Sigmoid colon (tissue), 7 donors: ENCODE results near the gene ENC1. TPM values are rescaled to one million over a fixed set of nuclear protein-coding genes. Genes with fewer than 3 reads are reported as not detected.
A peak's percentile ranks its signal among the peaks of the same experiment; 100 is the strongest.

Source experiments
- DNase-seq: peaks from one replicate; pipeline ENCODE4 v3.0.0-alpha.2; 2019
- H3K27ac ChIP-seq, 4 donors: fragments of 200-600 bp; sonication (generic); one replicate each; pipeline ENCODE4 v1.5.1; 2016 to 2019; ENCODE audit warnings: mild to moderate bottlenecking in 1 of 4
- H3K27me3 ChIP-seq, 3 donors: fragments of 200-600 bp; sonication (generic); one replicate each; pipeline ENCODE4 v1.5.1; 2019; ENCODE audit warnings: mild to moderate bottlenecking in 1 of 3
- H3K36me3 ChIP-seq, 4 donors: fragments of 200-600 bp; sonication (generic); one replicate each; pipeline ENCODE4 v1.5.1; 2016 to 2019
- H3K4me1 ChIP-seq, 4 donors: fragments of 200-600 bp; sonication (generic); one replicate each; pipeline ENCODE4 v1.5.1; 2017 to 2019
- H3K4me3 ChIP-seq, 4 donors: fragments of 200-600 bp; sonication (generic); one replicate each; pipeline ENCODE4 v1.5.1; 2017 to 2019; ENCODE audit warnings: mild to moderate bottlenecking in 2 of 4, moderate library complexity in 1 of 4
- H3K9me3 ChIP-seq, 4 donors: fragments of 200-600 bp in 3 of 4; sonication (generic) in 3 of 4; one replicate each; pipeline versions ENCODE4 v1.5.1 to v1.6.1; 2013 to 2019
- CTCF ChIP-seq, 4 experiments: fragments of 450-650 bp in 3 of 4; fragments of 200-600 bp in 1 of 4; IDR thresholded peaks; one replicate each; pipeline ENCODE4 v1.5.1; 2016 to 2019; ENCODE audit warnings: antibody characterized with exemption in 4 of 4, mild to moderate bottlenecking in 3 of 4, moderate library complexity in 2 of 4
- EP300 ChIP-seq, 4 donors: sonication (generic); formaldehyde crosslinking; IDR thresholded peaks; one replicate each; pipeline ENCODE4 v1.6.1; 2017; ENCODE audit warnings: antibody characterized with exemption in 4 of 4
- POLR2A ChIP-seq, 2 donors: fragments of 450-650 bp; IDR thresholded peaks; one replicate each; pipeline ENCODE4 v1.6.1; 2016; ENCODE audit warnings: antibody characterized with exemption in 2 of 2, mild to moderate bottlenecking in 2 of 2, moderate library complexity in 2 of 2
- POLR2AphosphoS5 ChIP-seq, 4 donors: sonication (generic); formaldehyde crosslinking; IDR thresholded peaks; one replicate each; pipeline ENCODE4 v1.6.1; 2017; ENCODE audit warnings: antibody characterized with exemption in 4 of 4
- WGBS, 2 donors: extraction: QIAGEN DNeasy Blood & Tissue Kit; methylation state at CpG; one replicate each; pipeline ENCODE4 v1.1.7; 2013; 5-methylcytosine and 5-hydroxymethylcytosine counted together
- intact Hi-C: fragments of 100-400 bp; cut with DNase I; formaldehyde crosslinking; loops from one replicate; pipeline ENCODE4 v1.15.1; 2023
- polyA plus RNA-seq, 3 donors: library from polyadenylated mRNA; stranded (reverse); fragments of 200-250 nt; gene quantifications; one replicate each; pipeline ENCODE4 v1.2.3, GENCODE V29; 2013
- total RNA-seq, 4 donors: library from RNA; depleted of rRNA; stranded (reverse); fragments of >200 nt; gene quantifications; one replicate each; pipeline ENCODE4 v1.1.0, GENCODE V29; 2016
- donor health status: healthy with polysubstance abuse.
- donor health status: Bipolar disorder and iron deficiency.
- donor health status: healthy.

ENC1 gene
- total and polyA plus RNA-seq, 7 donors = 3.6 to 19.9 (median 4.9) TPM

DNA sequence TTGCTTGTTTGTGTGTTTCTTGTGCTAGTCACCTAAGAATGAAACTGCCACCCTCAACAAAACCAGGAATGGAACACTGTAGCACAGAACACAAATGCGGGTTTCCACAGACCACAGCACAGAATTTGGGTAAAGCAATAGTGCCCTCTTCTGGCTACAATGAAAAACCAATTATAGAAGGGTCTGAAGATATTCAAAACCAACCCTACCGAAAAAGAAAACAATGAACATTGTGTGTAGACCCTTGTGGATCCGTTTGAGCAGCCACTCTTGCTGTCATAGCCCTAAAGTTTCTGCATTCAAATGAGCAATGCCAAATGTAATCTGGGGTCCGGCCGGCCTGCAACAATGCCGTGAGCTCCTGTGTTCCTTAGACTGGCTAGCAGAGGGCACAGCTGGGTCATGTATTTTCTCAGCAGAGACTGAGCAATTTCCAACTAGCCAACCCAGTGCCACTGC is 8.3 kb upstream of the ENC1 start:
- peaks cover 0 to 11% (median 2%) of the 10 kb centered on the region in 4 donors for H3K4me1 ChIP-seq
- no peak for TF ChIP-seq POLR2A (IDR thresholded peaks at IDR 0.05)
- peak; percentile 29 to 72 (median 69) for TF ChIP-seq CTCF (IDR thresholded peaks at IDR 0.05)
- TF ChIP-seq EP300 (IDR thresholded peaks at IDR 0.05) = no peak
- no peaks in the 10 kb centered on the region for H3K27me3 ChIP-seq
- no peak for DNase-seq
- no peaks in the 10 kb centered on the region for H3K9me3 ChIP-seq
- intact Hi-C loops = loop anchor here (1.0 kb wide), 1 partner anchor 747 kb away; no protein-coding TSS in a partner anchor
- 17 to 20% methylated on average over 6 of the region's 6 CpGs for WGBS, 2 donors
- H3K36me3 ChIP-seq = no peaks in the 10 kb centered on the region
- H3K27ac ChIP-seq = no peak overlapping the region
- no peak overlapping the region for H3K4me3 ChIP-seq

DNA sequence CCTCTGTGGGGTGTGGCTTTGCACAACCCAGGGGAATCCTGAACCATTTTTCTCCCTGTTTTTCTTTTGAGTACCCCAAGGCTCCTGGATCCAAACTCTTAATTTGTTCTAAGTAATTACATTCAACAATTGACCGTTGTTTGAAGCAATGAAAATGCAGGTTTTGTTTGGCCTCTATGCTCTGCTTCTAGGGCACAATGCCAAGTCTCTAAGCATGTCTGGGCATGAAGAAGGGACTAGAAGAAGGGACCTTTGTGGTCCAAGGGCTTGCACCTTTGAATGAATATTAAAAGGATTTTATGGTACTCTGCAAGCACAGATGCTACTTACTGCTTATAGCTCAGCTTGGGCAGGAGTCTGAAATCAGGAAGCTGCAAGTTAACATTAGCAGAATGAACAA is 6.6 kb upstream of the ENC1 start:
- Histone ChIP-seq H3K4me1 (peaks cover 0 to 14% (median 4%) of the 10 kb centered on the region in 4 donors), H3K9me3 (no peaks in the 10 kb centered on the region), H3K27me3 (no peaks in the 10 kb centered on the region), H3K27ac (no peak overlapping the region), H3K36me3 (no peaks in the 10 kb centered on the region), H3K4me3 (no peak overlapping the region)
- TF ChIP-seq EP300 (IDR thresholded peaks at IDR 0.05) (no peak), POLR2AphosphoS5 (IDR thresholded peaks at IDR 0.05) (no peak), POLR2A (IDR thresholded peaks at IDR 0.05) (no peak), CTCF (IDR thresholded peaks at IDR 0.05) (no peak)
- intact Hi-C loops = no loop called here
- DNase-seq = no peak
- WGBS, 2 donors = 16 to 68% methylated on average over 1 of the region's 1 CpG

DNA sequence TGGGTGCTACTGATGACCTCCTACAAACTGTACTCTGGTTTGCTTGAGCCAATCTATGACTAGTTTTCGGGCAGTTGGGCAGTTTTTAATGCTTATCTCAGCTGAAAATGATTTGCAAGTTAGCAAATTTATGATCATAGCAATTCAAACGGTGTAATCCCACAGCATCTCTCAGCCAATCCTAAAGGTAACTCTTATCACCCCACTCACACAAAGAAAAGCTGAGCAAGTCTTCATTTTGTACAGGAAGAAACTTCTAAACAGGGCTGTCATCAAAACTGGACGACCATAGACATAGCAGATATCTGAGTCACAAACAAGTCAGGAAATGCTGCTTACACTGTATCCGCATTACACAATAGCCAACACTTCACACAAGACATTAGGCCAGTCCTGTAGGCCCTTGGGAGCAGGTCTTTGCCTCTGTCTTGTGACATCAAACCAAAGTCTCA is 2.6 kb upstream of the ENC1 start:
- intact Hi-C loops = no loop called here
- no peaks in the 10 kb centered on the region for H3K27me3 ChIP-seq
- no peak overlapping the region for H3K4me3 ChIP-seq
- TF ChIP-seq EP300 (IDR thresholded peaks at IDR 0.05) (no peak), POLR2AphosphoS5 (IDR thresholded peaks at IDR 0.05) (peak in 1 of 4 donors; percentile 40)
- peaks cover 0 to 36% (median 25%) of the 10 kb centered on the region in 4 donors for H3K4me1 ChIP-seq
- DNase-seq = no peak
- H3K27ac ChIP-seq = no peak overlapping the region
- H3K9me3 ChIP-seq = no peaks in the 10 kb centered on the region
- WGBS, 2 donors = 47 to 71% methylated on average over 4 of the region's 4 CpGs
- H3K36me3 ChIP-seq = no peaks in the 10 kb centered on the region

DNA sequence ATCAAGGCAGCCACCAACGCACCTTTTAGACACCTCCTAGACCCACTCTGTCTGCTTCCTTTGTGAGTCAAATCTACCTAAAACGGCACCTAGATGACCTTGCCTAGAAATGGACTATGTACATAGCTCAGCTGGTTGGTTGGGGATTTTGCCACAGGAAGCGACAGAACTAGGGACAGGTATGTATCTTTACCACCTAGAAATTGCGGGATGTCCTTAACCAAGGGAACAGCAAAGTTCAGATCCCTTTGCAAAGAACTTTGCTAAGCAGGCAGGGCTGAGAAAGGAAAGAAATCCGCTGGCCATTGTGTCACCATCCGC is 2.0 kb upstream of the ENC1 start:
- H3K27me3 ChIP-seq = no peaks in the 10 kb centered on the region
- no peaks in the 10 kb centered on the region for H3K36me3 ChIP-seq
- no peaks in the 10 kb centered on the region for H3K9me3 ChIP-seq
- no peak overlapping the region for H3K4me3 ChIP-seq
- intact Hi-C loops = no loop called here
- no peak for DNase-seq
- peaks cover 0 to 36% (median 26%) of the 10 kb centered on the region in 4 donors for H3K4me1 ChIP-seq
- H3K27ac ChIP-seq = no peak overlapping the region
- no peak for TF ChIP-seq POLR2AphosphoS5 (IDR thresholded peaks at IDR 0.05)
- TF ChIP-seq CTCF (IDR thresholded peaks at IDR 0.05) = no peak
- 69 to 75% methylated on average over 6 of the region's 6 CpGs for WGBS, 2 donors

DNA sequence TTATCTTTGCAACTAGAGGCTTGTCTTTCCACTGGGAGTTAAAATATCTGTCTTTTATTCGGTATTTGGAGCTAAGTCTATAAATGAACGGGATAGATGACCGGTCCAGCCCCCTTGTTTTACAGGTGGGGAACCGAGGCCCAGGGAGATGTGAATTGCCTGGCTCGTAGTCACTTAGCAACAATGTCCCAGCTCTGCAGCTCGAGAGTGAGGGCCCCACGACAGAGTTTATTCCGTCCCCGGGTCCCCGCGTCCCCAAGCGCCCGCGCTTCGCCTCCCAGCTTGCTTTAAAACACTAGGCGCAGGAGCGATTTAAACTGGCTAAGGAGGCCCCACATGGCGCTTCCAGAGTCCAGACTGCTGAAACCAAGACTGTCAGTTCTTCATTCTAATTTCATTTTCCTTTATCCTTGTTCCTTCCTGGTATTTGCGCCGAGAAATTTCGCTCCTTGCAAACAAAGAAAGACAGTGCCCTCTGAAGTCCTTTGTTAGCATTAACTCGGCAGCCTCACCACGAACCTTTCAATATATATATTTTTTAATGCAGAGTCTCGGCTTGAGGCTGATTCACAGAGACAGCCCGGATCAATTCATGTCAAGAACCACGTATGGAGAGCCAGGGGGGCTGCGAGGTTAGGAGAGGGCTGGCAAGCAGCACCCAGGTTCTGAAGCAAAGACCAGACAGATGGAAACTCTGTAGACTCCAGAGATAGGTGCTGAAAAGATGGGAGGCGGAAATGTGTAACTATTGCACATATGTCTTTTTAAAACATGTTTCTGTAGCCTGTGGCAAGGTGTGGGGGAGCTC is 1.4 kb upstream of the ENC1 start:
- H3K36me3 ChIP-seq = no peaks in the 10 kb centered on the region
- H3K9me3 ChIP-seq = no peaks in the 10 kb centered on the region
- H3K4me1 ChIP-seq = peaks cover 0 to 36% (median 26%) of the 10 kb centered on the region in 4 donors
- peak overlapping the region; percentile 52 to 71 (median 58) for H3K4me3 ChIP-seq
- no peaks in the 10 kb centered on the region for H3K27me3 ChIP-seq
- intact Hi-C loops = loop anchor here (2.0 kb wide), 1 partner anchor 607 kb away; no protein-coding TSS in a partner anchor
- no peak for TF ChIP-seq POLR2A (IDR thresholded peaks at IDR 0.05)
- peak in 3 of 4 experiments; percentile 24 to 57 (median 24) for TF ChIP-seq CTCF (IDR thresholded peaks at IDR 0.05)
- DNase-seq = no peak
- H3K27ac ChIP-seq = peak overlapping the region; percentile 67 to 83 (median 78)
- WGBS, 2 donors = 4% methylated on average over 28 of the region's 28 CpGs
